Measurements from ENCODE around the gene FOXP1. TPM values are rescaled to one million over a fixed set of nuclear protein-coding genes. Genes with fewer than 3 reads are reported as not detected.

FOXP1 gene
- total RNA-seq, 1 experiment from 2014 or later: 58.4 TPM

GRCh38 chr3:71035886-71036285, 547.6 kb downstream of the FOXP1 start:
- intact Hi-C loops (cut with micrococcal nuclease; ENCODE audit: unreplicated experiment): no loop called here
- BruUV-seq (replicated peaks): no TSS peak
- Histone ChIP-seq H3K4me3 (ENCODE audit: low read depth, low read length, poor library complexity, severe bottlenecking) (no peak overlapping the region), H3K36me3 (ENCODE audit: insufficient read depth, low read length, poor library complexity, severe bottlenecking) (peaks cover 10% of the 10 kb centered on the region), H3K9me3 (ENCODE audit: low read depth, low read length, poor library complexity, severe bottlenecking) (no peaks in the 10 kb centered on the region), H3K27me3 (replicated peaks; ENCODE audit: insufficient read depth, low read depth, low read length, poor library complexity) (no peaks in the 10 kb centered on the region), H3K4me1 (ENCODE audit: insufficient read depth, low read length, poor library complexity, severe bottlenecking) (peaks cover 17% of the 10 kb centered on the region), H3K27ac (ENCODE audit: low read depth, low read length, poor library complexity, severe bottlenecking) (peak overlapping the region; percentile 27)
- ChIA-PET POLR2A (ENCODE audit: low non-redundant PET) (no interaction called here), CTCF (no interaction called here)
- DNase-seq (ENCODE audit: low spot score): no peak
- TF ChIP-seq CTCF (conservative IDR thresholded peaks at IDR 0.05; ENCODE audit: low read depth, low read length) (no peak), EZH2 (IDR thresholded peaks at IDR 0.05; ENCODE audit: borderline replicate concordance, low read depth, low read length, poor library complexity, severe bottlenecking) (no peak)

- TF ChIP-seq CTCF (conservative IDR thresholded peaks at IDR 0.05; ENCODE audit: low read depth, low read length) (no peak), EZH2 (IDR thresholded peaks at IDR 0.05; ENCODE audit: borderline replicate concordance, low read depth, low read length, poor library complexity, severe bottlenecking) (no peak)
- Histone ChIP-seq H3K4me1 (ENCODE audit: insufficient read depth, low read length, poor library complexity, severe bottlenecking) (peaks cover 17% of the 10 kb centered on the region), H3K36me3 (ENCODE audit: insufficient read depth, low read length, poor library complexity, severe bottlenecking) (peaks cover 6% of the 10 kb centered on the region), H3K4me3 (ENCODE audit: low read depth, low read length, poor library complexity, severe bottlenecking) (no peak overlapping the region), H3K27ac (ENCODE audit: low read depth, low read length, poor library complexity, severe bottlenecking) (peak overlapping the region; percentile 27), H3K27me3 (replicated peaks; ENCODE audit: insufficient read depth, low read depth, low read length, poor library complexity) (no peaks in the 10 kb centered on the region), H3K9me3 (ENCODE audit: low read depth, low read length, poor library complexity, severe bottlenecking) (no peaks in the 10 kb centered on the region)
- BruUV-seq (replicated peaks): no TSS peak
- CTCF ChIA-PET: no interaction called here
- intact Hi-C loops (cut with micrococcal nuclease; ENCODE audit: unreplicated experiment): no loop called here
- POLR2A ChIA-PET (ENCODE audit: low non-redundant PET): no interaction called here
- peak; percentile 70 for DNase-seq (ENCODE audit: low spot score)
Measured at GRCh38 chr3:71035314-71035713, 548.2 kb downstream of the FOXP1 start.

GRCh38 chr3:71033681-71034220, 549.8 kb downstream of the FOXP1 start:
- POLR2A ChIA-PET (ENCODE audit: low non-redundant PET): no interaction called here

More at GRCh38 chr3:71033681-71034220, 549.8 kb downstream of the FOXP1 start:
- Histone ChIP-seq H3K9me3 (ENCODE audit: low read depth, low read length, poor library complexity, severe bottlenecking) (no peaks in the 10 kb centered on the region), H3K27me3 (replicated peaks; ENCODE audit: insufficient read depth, low read depth, low read length, poor library complexity) (no peaks in the 10 kb centered on the region), H3K4me3 (ENCODE audit: low read depth, low read length, poor library complexity, severe bottlenecking) (no peak overlapping the region), H3K36me3 (ENCODE audit: insufficient read depth, low read length, poor library complexity, severe bottlenecking) (peaks cover 3% of the 10 kb centered on the region), H3K4me1 (ENCODE audit: insufficient read depth, low read length, poor library complexity, severe bottlenecking) (peaks cover 17% of the 10 kb centered on the region), H3K27ac (ENCODE audit: low read depth, low read length, poor library complexity, severe bottlenecking) (no peak overlapping the region)
- CTCF ChIA-PET: no interaction called here
- no peak for DNase-seq (ENCODE audit: low spot score)
- intact Hi-C loops (cut with micrococcal nuclease; ENCODE audit: unreplicated experiment): no loop called here
- no TSS peak for BruUV-seq (replicated peaks)
- TF ChIP-seq EZH2 (IDR thresholded peaks at IDR 0.05; ENCODE audit: borderline replicate concordance, low read depth, low read length, poor library complexity, severe bottlenecking): no peak
- no peak for TF ChIP-seq CTCF (conservative IDR thresholded peaks at IDR 0.05; ENCODE audit: low read depth, low read length)
